Common myeloid progenitor, CD34-positive (primary cell): ENCODE results near the gene MITF.
A peak's percentile ranks its signal among the peaks of the same experiment; 100 is the strongest.

ENCODE experiments used
- CTCF ChIA-PET: fragments of 350-600 bp; sonication (Branson Sonifier 250); formaldehyde crosslinking; loops from one replicate; lab custom pipeline; 2021; ENCODE audit warnings: antibody characterized with exemption; lab: Charles Lee
- POLR2A ChIA-PET: fragments of 350-600 bp; sonication (Branson Sonifier 250); formaldehyde crosslinking; loops from one replicate; lab custom pipeline; 2021; ENCODE audit warnings: antibody characterized with exemption; lab: Charles Lee
- DNase-seq, 3 donors: peaks; one replicate each; pipeline versions ENCODE4 v3.0.0 to v3.0.0-alpha.2; 2013
- H3K27ac ChIP-seq, 2 experiments: 1 replicate in 1 of 2; 2 replicates in 1 of 2; pipeline ENCODE4 v1.7.0; 2013; ENCODE audit warnings: inconsistent platforms in 2 of 2, low read length in 2 of 2, mild to moderate bottlenecking in 2 of 2, low read depth in 1 of 2, moderate library complexity in 1 of 2; ENCODE audit not compliant: severe bottlenecking in 2 of 2, insufficient read depth in 1 of 2, poor library complexity in 1 of 2
- H3K27me3 ChIP-seq, 5 experiments: replicated peaks in 2 of 5; 1 replicate in 3 of 5; 2 replicates in 2 of 5; pipeline versions ENCODE4 v1.6.1 to v1.7.0; 2013; ENCODE audit warnings: low read length in 4 of 5, mild to moderate bottlenecking in 2 of 5, moderate library complexity in 2 of 5, inconsistent platforms in 1 of 5; ENCODE audit not compliant: insufficient read depth in 5 of 5, control insufficient read depth in 4 of 5
- H3K36me3 ChIP-seq, 4 experiments: 1 replicate in 2 of 4; 2 replicates in 2 of 4; pipeline versions ENCODE4 v1.6.1 to v1.7.0; 2013; ENCODE audit warnings: low read length in 3 of 4, control low read depth in 1 of 4, mild to moderate bottlenecking in 1 of 4; ENCODE audit not compliant: control insufficient read depth in 4 of 4, insufficient read depth in 4 of 4
- H3K4me1 ChIP-seq, 4 experiments: 1 replicate in 3 of 4; 2 replicates in 1 of 4; pipeline versions ENCODE4 v1.6.1 to v1.7.1; 2013; ENCODE audit warnings: low read length in 3 of 4, mild to moderate bottlenecking in 3 of 4, control low read depth in 1 of 4, inconsistent platforms in 1 of 4, moderate library complexity in 1 of 4; ENCODE audit not compliant: control insufficient read depth in 4 of 4, insufficient read depth in 4 of 4; ENCODE audit errors: control extremely low read depth in 1 of 4
- H3K4me3 ChIP-seq, 7 experiments: 1 replicate in 4 of 7; 2 replicates in 3 of 7; pipeline versions ENCODE4 v1.5.1 to v1.7.0; 2013; ENCODE audit warnings: mild to moderate bottlenecking in 7 of 7, low read length in 6 of 7, moderate library complexity in 6 of 7, inconsistent platforms in 2 of 7, low read depth in 2 of 7, control low read depth in 1 of 7; ENCODE audit not compliant: insufficient read depth in 4 of 7, control insufficient read depth in 1 of 7; ENCODE audit errors: extremely low read depth in 1 of 7
- H3K9me3 ChIP-seq, 5 experiments: 1 replicate in 4 of 5; 2 replicates in 1 of 5; pipeline versions ENCODE4 v1.6.1 to v1.7.1; 2013; ENCODE audit warnings: low read length in 4 of 5, mild to moderate bottlenecking in 2 of 5, inconsistent platforms in 1 of 5, low read depth in 1 of 5, moderate library complexity in 1 of 5; ENCODE audit not compliant: control insufficient read depth in 4 of 5, insufficient read depth in 2 of 5; ENCODE audit errors: control extremely low read depth in 1 of 5
- WGBS: methylation state at CpG from one replicate; pipeline ENCODE4 v1.1.5; 2013; ENCODE audit not compliant: insufficient coverage; 5-methylcytosine and 5-hydroxymethylcytosine counted together

The MITF gene

GRCh38 chr3:69746119-69746518 is 6.9 kb downstream of the MITF start:
- H3K36me3 ChIP-seq: no peaks in the 10 kb centered on the region
- peaks cover 0 to 7% (median 2%) of the 10 kb centered on the region in 5 experiments for H3K27me3 ChIP-seq
- no peak overlapping the region for H3K4me3 ChIP-seq
- no peak for DNase-seq
- no peaks in the 10 kb centered on the region for H3K9me3 ChIP-seq
- no CpG with 5 or more reads among the region's 2 CpGs for WGBS
- no peak overlapping the region for H3K27ac ChIP-seq
- ChIA-PET CTCF (no interaction called here), POLR2A (interaction anchor here (0.5 kb wide), 1 partner anchor 13 kb away, joined by 5 read pairs; no protein-coding TSS in a partner anchor)
- H3K4me1 ChIP-seq: peaks cover 0 to 22% (median 7%) of the 10 kb centered on the region in 4 experiments

DNA sequence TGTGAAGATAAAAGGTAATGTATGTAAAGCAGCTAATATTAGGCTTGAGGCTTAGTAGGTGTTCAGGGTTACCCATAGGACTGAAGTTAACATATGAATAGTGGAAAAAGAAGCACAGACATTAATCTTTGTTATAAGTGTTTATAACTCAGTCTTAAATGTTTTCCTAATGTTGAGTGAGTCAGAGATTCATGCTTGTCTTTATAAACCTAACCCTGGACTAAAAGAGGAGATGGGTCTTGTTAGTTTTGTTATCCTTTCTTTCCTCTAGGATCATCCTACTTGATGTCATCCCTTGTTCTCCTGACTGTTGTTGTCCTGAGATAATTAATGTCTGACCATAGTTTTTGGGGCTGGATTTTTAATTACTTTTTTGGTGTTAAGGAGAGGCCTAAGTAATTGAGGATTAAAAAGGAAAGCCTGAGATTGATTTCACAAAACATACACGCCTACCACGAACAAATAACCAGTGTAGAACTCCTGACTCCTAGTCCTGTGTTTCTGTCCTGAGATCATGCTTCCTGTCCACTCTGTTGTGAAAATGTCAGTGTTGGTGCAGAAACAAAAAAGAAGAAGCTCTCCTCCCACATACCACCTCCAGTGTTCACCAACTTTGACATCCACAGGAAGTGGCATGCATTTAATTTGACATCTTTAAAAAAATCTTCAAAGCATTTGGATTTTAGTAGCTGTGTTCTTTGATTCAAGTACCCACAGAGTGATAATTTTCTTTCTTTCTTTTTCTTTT is 8.4 kb downstream of the MITF start:
- Histone ChIP-seq H3K4me3 (no peak overlapping the region), H3K4me1 (peaks cover 0 to 22% (median 7%) of the 10 kb centered on the region in 4 experiments), H3K36me3 (no peaks in the 10 kb centered on the region), H3K27ac (no peak overlapping the region), H3K9me3 (peaks cover 0 to 2% (median 0%) of the 10 kb centered on the region in 5 experiments), H3K27me3 (no peaks in the 10 kb centered on the region)
- DNase-seq: peak in 2 of 3 donors; percentile 36 to 42
- CTCF ChIA-PET: interaction anchor here (1.5 kb wide), 1 partner anchor 9 kb away, joined by 5 read pairs; no protein-coding TSS in a partner anchor
- POLR2A ChIA-PET: no interaction called here
- no CpG with 5 or more reads among the region's 2 CpGs for WGBS

GRCh38 chr3:69748503-69748902 is 9.2 kb downstream of the MITF start:
- H3K27me3 ChIP-seq: no peaks in the 10 kb centered on the region
- 82% methylated on average over 2 of the region's 2 CpGs for WGBS
- H3K4me3 ChIP-seq: no peak overlapping the region
- ChIA-PET POLR2A (no interaction called here), CTCF (interaction anchor here (1.0 to 1.5 kb wide), 3 partner anchors 9 to 505 kb away, joined by 3 to 5 read pairs (median 3); no protein-coding TSS in a partner anchor)
- H3K4me1 ChIP-seq: peaks cover 0 to 22% (median 7%) of the 10 kb centered on the region in 4 experiments
- H3K27ac ChIP-seq: no peak overlapping the region
- H3K36me3 ChIP-seq: no peaks in the 10 kb centered on the region
- DNase-seq: peak; percentile 9 to 50 (median 34)
- peaks cover 0 to 7% (median 6%) of the 10 kb centered on the region in 5 experiments for H3K9me3 ChIP-seq

GRCh38 chr3:69749461-69749860 is 10.2 kb downstream of the MITF start:
- CTCF ChIA-PET: interaction anchor here (1.0 to 1.2 kb wide), 2 partner anchors 206 to 506 kb away, joined by 3 read pairs; no protein-coding TSS in a partner anchor
- Histone ChIP-seq H3K9me3 (peaks cover 3 to 7% (median 6%) of the 10 kb centered on the region in 5 experiments), H3K27me3 (no peaks in the 10 kb centered on the region), H3K27ac (no peak overlapping the region), H3K36me3 (no peaks in the 10 kb centered on the region), H3K4me3 (no peak overlapping the region), H3K4me1 (peaks cover 0 to 22% (median 7%) of the 10 kb centered on the region in 4 experiments)
- DNase-seq: no peak
- WGBS: 100% methylated on average over 2 of the region's 3 CpGs
- POLR2A ChIA-PET: no interaction called here

DNA sequence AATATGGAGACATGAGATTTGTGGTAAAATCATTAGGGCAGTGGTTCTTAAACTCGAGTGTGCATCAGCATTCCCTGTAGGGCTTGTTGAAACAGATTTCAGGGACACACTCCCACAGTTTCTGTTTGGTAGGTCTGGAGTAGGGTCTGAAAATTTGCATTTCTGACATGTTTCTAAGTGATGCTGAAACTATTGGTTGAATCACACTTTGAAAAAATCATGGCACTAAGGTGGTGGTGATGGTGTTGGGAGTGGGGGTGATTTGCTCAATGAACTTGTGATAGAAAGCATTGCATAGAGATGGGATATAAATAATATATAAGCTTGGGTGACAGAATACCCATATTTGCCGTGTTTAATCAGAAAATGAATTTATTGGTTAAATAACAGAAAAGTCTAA is 11.3 kb downstream of the MITF start:
- H3K4me3 ChIP-seq: no peak overlapping the region
- CTCF ChIA-PET: interaction anchor here (0.9 to 1.0 kb wide), 2 partner anchors 11 to 207 kb away, joined by 3 read pairs; partner anchors contain the start of gene MITF
- peaks cover 3 to 7% (median 6%) of the 10 kb centered on the region in 5 experiments for H3K9me3 ChIP-seq
- peaks cover 0 to 22% (median 7%) of the 10 kb centered on the region in 4 experiments for H3K4me1 ChIP-seq
- no peak for DNase-seq
- H3K27ac ChIP-seq: no peak overlapping the region
- WGBS: 100% methylated on average over 2 of the region's 2 CpGs
- no peaks in the 10 kb centered on the region for H3K27me3 ChIP-seq
- H3K36me3 ChIP-seq: no peaks in the 10 kb centered on the region
- POLR2A ChIA-PET: no interaction called here

- CTCF ChIA-PET: interaction anchor here (0.9 kb wide), 1 partner anchor 11 kb away, joined by 3 read pairs; the partner anchor contains the start of gene MITF
- H3K9me3 ChIP-seq: peaks cover 3 to 7% (median 6%) of the 10 kb centered on the region in 5 experiments
- POLR2A ChIA-PET: no interaction called here
- DNase-seq: no peak
- no peak overlapping the region for H3K4me3 ChIP-seq
- H3K4me1 ChIP-seq: peaks cover 0 to 22% (median 7%) of the 10 kb centered on the region in 4 experiments
- WGBS: no CpG with 5 or more reads among the region's 1 CpG
- H3K27ac ChIP-seq: no peak overlapping the region
- H3K27me3 ChIP-seq: no peaks in the 10 kb centered on the region
- H3K36me3 ChIP-seq: no peaks in the 10 kb centered on the region
These were observed 11.8 kb downstream of the MITF start for GRCh38 chr3:69751074-69751476.

DNA sequence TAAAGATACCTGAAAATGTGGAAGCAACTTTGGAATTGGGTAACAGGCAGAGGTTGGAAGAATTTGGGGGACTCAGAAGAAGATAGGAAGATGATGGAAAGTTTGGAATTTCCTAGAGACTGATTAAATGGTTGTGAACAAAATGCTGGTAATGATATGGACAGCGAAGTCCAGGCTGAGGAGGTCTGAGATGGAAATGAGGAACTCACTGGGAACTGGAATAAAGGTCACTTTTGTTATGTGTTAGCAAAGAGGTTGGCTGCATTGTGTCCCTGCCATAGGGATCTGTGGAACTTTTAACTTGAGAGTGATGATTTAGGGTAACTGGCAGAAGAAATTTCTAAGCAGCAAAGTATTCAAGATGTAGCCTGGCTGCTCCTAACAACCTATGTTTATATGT is 13.0 kb downstream of the MITF start:
- H3K36me3 ChIP-seq: no peaks in the 10 kb centered on the region
- H3K27me3 ChIP-seq: no peaks in the 10 kb centered on the region
- no CpG with 5 or more reads among the region's 1 CpG for WGBS
- peaks cover 3 to 7% (median 6%) of the 10 kb centered on the region in 5 experiments for H3K9me3 ChIP-seq
- DNase-seq: no peak
- POLR2A ChIA-PET: no interaction called here
- peaks cover 0 to 21% (median 7%) of the 10 kb centered on the region in 4 experiments for H3K4me1 ChIP-seq
- no peak overlapping the region for H3K27ac ChIP-seq
- H3K4me3 ChIP-seq: no peak overlapping the region
- CTCF ChIA-PET: no interaction called here
